Uterus (tissue), 2 donors: ENCODE data around the gene CYP3A5.

ENCODE experiments used
- POLR2A ChIP-seq, 2 donors: fragments of 450-650 bp; IDR thresholded peaks; one replicate each; pipeline ENCODE4 v1.6.1; 2016; ENCODE audit warnings: antibody characterized with exemption in 2 of 2, mild to moderate bottlenecking in 1 of 2, moderate library complexity in 1 of 2
- TF ChIP-seq, protein P1 (sequence below), 4 experiments: fragments of 200-600 bp in 2 of 4; fragments of 450-650 bp in 2 of 4; sonication (generic) in 2 of 4; IDR thresholded peaks; one replicate each; pipeline ENCODE4 v1.5.1; 2016 to 2019; ENCODE audit warnings: antibody characterized with exemption in 4 of 4, mild to moderate bottlenecking in 2 of 4, moderate library complexity in 1 of 4

DNA sequence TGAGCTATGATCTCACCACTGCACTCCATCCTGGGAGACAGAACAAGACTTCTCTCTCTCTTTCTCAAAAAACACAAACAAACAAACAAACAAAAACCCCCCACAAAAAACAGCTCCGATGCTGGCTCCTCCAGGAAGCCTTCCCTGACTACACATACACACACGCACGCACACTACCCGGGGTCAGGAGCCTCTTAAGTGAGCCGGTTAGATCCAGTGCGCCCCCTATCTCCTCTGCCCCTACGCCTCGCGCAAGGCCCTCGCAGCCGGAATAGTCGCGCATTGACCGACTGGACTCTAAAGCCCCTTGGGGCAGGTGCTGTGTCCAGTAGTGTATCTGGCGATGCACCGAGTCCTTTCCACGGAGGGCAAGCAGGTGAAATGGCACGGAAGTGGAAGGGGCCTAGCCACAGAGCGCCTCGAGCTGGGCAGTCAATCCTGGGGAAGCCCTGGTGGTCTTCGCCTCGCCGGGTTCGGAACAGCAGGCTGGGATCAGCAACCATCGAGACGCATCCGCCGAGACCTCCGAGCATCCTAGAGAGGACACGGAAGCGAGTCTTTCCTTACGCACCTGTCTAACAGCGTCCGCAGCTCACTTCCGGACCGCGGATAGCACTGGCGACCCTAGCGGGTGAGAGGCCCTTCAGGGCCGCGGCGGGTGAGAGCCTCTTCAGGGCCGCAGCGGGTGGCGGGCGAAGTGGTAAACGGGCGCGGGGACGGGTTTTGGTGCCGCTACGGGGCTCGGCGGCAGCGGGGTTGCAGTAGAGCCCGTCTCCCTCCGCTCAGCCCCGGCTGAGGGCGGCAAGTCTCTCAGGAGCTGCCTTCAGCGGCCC, 63.2 kb downstream of the CYP3A5 start, which contains the start of gene ZSCAN25:
- TF ChIP-seq, protein P1, sequence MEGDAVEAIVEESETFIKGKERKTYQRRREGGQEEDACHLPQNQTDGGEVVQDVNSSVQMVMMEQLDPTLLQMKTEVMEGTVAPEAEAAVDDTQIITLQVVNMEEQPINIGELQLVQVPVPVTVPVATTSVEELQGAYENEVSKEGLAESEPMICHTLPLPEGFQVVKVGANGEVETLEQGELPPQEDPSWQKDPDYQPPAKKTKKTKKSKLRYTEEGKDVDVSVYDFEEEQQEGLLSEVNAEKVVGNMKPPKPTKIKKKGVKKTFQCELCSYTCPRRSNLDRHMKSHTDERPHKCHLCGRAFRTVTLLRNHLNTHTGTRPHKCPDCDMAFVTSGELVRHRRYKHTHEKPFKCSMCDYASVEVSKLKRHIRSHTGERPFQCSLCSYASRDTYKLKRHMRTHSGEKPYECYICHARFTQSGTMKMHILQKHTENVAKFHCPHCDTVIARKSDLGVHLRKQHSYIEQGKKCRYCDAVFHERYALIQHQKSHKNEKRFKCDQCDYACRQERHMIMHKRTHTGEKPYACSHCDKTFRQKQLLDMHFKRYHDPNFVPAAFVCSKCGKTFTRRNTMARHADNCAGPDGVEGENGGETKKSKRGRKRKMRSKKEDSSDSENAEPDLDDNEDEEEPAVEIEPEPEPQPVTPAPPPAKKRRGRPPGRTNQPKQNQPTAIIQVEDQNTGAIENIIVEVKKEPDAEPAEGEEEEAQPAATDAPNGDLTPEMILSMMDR (IDR thresholded peaks at IDR 0.05): peak in 3 of 4 experiments; percentile 7 to 26 (median 10)
- peak in 1 of 2 donors; percentile 54 for TF ChIP-seq POLR2A (IDR thresholded peaks at IDR 0.05)
